Neural progenitor cell (in vitro differentiated cells): ENCODE data around the gene PDIA5. TPM values are rescaled to one million over a fixed set of nuclear protein-coding genes. Genes with fewer than 3 reads are reported as not detected.

Source experiments
- DNase-seq: peaks from one replicate; pipeline ENCODE4 v3.0.0-alpha.2; 2016; ENCODE audit warnings: low spot score
- H2AFZ ChIP-seq: fragments of 200-600 bp; sonication (generic); replicated peaks from 2 replicates; pipeline ENCODE4 v1.6.1; 2016; ENCODE audit warnings: antibody characterized with exemption
- H3F3A ChIP-seq: fragments of 200-600 bp; sonication (generic); 2 replicates; pipeline ENCODE4 v1.6.1; 2016; ENCODE audit warnings: antibody characterized with exemption, low read depth
- H3K27ac ChIP-seq: fragments of 200-600 bp; sonication (generic); 2 replicates; pipeline ENCODE4 v1.5.1; 2016; ENCODE audit warnings: mild to moderate bottlenecking
- H3K27me3 ChIP-seq: fragments of 200-600 bp; sonication (generic); 2 replicates; pipeline ENCODE4 v1.6.1; 2016; ENCODE audit warnings: mild to moderate bottlenecking, moderate library complexity
- H3K36me3 ChIP-seq: fragments of 200-600 bp; sonication (generic); 2 replicates; pipeline ENCODE4 v1.5.1; 2016
- H3K4me1 ChIP-seq: fragments of 200-600 bp; sonication (generic); 2 replicates; pipeline ENCODE4 v1.6.1; 2016; ENCODE audit warnings: mixed run types
- H3K4me2 ChIP-seq: fragments of 200-600 bp; sonication (generic); 2 replicates; pipeline ENCODE4 v1.6.1; 2016
- H3K4me3 ChIP-seq: fragments of 200-600 bp; sonication (generic); 2 replicates; pipeline ENCODE4 v1.5.1; 2016
- H3K79me2 ChIP-seq: fragments of 200-600 bp; sonication (generic); 2 replicates; pipeline ENCODE4 v1.6.1; 2016; ENCODE audit warnings: low read depth
- H3K9ac ChIP-seq: fragments of 200-600 bp; sonication (generic); 2 replicates; pipeline ENCODE4 v1.6.1; 2016
- H3K9me3 ChIP-seq: fragments of 200-600 bp; sonication (generic); 2 replicates; pipeline ENCODE4 v1.5.1; 2016; ENCODE audit warnings: low read depth
- H4K20me1 ChIP-seq: fragments of 200-600 bp; sonication (generic); 2 replicates; pipeline ENCODE4 v1.6.1; 2016; ENCODE audit warnings: low read depth
- H3K27ac Mint-ChIP-seq: 3 replicates; pipeline ENCODE4 v1.8.0; 2021; ENCODE audit warnings: mixed read lengths
- H3K27me3 Mint-ChIP-seq: 2 replicates; pipeline ENCODE4 v1.8.0; 2022; ENCODE audit warnings: low read depth, mild to moderate bottlenecking, inconsistent platforms, moderate library complexity, mixed read lengths; ENCODE audit not compliant: insufficient read depth
- H3K36me3 Mint-ChIP-seq: 3 replicates; pipeline ENCODE4 v1.8.0; 2021; ENCODE audit warnings: mixed read lengths
- H3K4me1 Mint-ChIP-seq: 3 replicates; pipeline ENCODE4 v1.8.0; 2021; ENCODE audit warnings: mixed read lengths
- H3K4me3 Mint-ChIP-seq: 3 replicates; pipeline ENCODE4 v1.8.0; 2021; ENCODE audit warnings: mild to moderate bottlenecking, moderate library complexity, mixed read lengths
- H3K9me3 Mint-ChIP-seq: 3 replicates; pipeline ENCODE4 v1.8.0; 2020; ENCODE audit warnings: mixed read lengths
- CTCF ChIP-seq: fragments of 200-600 bp; sonication (generic); IDR thresholded peaks from 2 replicates; pipeline ENCODE4 v1.5.1; 2017; ENCODE audit warnings: antibody characterized with exemption, mild to moderate bottlenecking
- EZH2 ChIP-seq: fragments of 200-600 bp; sonication (generic); IDR thresholded peaks from 2 replicates; pipeline ENCODE4 v1.6.1; 2017; ENCODE audit warnings: antibody characterized with exemption, mild to moderate bottlenecking, moderate library complexity
- EZH2phosphoT487 ChIP-seq: fragments of 200-600 bp; sonication (generic); IDR thresholded peaks from 2 replicates; pipeline ENCODE4 v1.6.1; 2017; ENCODE audit warnings: antibody characterized with exemption
- total RNA-seq: library from RNA; depleted of rRNA; stranded (reverse); fragments of >200 nt; gene quantifications from 2 replicates; pipeline ENCODE4 v1.2.3, GENCODE V29; 2015; ENCODE audit warnings: low replicate concordance

PDIA5 gene
- total RNA-seq, 1 donor from 2014 or later, result 15.8 TPM

GRCh38 chr3:123098426-123099330 is 31.9 kb downstream of the PDIA5 start:
- peaks cover 7% of the 10 kb centered on the region for H3K4me1 ChIP-seq
- Mint-ChIP-seq H3K36me3 (peaks cover 33% of the 10 kb centered on the region), H3K27me3 (peaks cover 12% of the 10 kb centered on the region), H3K9me3 (no peaks in the 10 kb centered on the region), H3K4me3 (no peak overlapping the region), H3K27ac (peak overlapping the region; percentile 32), H3K4me1 (peaks cover 23% of the 10 kb centered on the region)
- no peaks in the 10 kb centered on the region for H3K9me3 ChIP-seq
- no peaks in the 10 kb centered on the region for H3K27me3 ChIP-seq
- no peaks in the 10 kb centered on the region for H3F3A ChIP-seq
- no peaks in the 10 kb centered on the region for H4K20me1 ChIP-seq
- no peak overlapping the region for H3K9ac ChIP-seq
- no peak overlapping the region for H3K4me3 ChIP-seq
- no peaks in the 10 kb centered on the region for H3K79me2 ChIP-seq
- no peak for DNase-seq
- H3K27ac ChIP-seq, result no peak overlapping the region
- H3K36me3 ChIP-seq, result no peaks in the 10 kb centered on the region
- peak overlapping the region; percentile 13 for H3K4me2 ChIP-seq
- TF ChIP-seq EZH2 (no peak), CTCF (no peak), EZH2phosphoT487 (no peak)
- no peak overlapping the region for H2AFZ ChIP-seq

DNA sequence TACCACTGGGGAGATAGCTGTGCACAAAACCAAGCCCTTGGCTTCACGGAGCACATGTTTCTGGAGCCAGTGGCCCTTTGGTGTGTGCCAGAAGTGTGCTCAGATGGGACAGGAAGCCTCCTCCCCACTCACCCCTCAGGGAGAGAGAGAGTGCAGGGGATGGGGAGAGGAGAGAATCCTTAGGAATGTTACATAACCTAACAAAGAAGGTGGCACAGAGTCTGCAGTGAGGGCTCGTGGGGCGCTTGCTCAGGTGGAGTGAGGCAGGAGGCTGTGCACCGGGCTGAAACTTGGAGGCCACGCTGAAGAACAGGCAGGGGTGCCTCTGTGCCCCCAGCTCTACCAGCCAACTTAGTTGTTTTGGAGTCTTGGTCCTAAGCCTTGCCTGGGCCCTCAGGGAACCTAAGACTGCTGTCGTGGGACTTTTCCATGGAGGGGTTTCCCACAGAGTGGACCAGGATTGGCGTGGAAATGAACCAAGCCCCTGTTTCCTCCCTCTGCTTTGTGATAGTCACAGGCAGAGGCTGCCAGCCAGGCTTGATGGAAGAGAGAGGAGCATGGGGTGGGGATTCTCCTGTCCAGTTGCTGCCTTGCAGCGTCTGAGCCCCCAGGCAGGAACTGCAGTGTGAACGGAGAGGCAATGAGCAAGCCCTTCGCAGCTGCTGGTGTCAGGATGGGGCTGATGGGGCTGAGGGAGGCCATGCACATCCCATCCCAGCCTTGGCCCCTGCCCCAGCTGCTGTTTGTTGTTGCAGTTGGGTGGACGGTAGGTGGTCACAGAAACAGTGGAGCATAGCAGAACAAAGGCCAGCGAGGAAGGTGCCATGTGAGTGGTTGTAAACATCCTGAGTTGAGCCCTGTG is 32.7 kb downstream of the PDIA5 start:
- Histone ChIP-seq H3K4me2 (no peak overlapping the region), H2AFZ (no peak overlapping the region), H3K36me3 (no peaks in the 10 kb centered on the region), H3K27me3 (no peaks in the 10 kb centered on the region), H3K27ac (no peak overlapping the region), H3K9ac (no peak overlapping the region), H4K20me1 (no peaks in the 10 kb centered on the region), H3K4me3 (no peak overlapping the region), H3K4me1 (peaks cover 7% of the 10 kb centered on the region), H3K9me3 (no peaks in the 10 kb centered on the region), H3F3A (no peaks in the 10 kb centered on the region), H3K79me2 (no peaks in the 10 kb centered on the region)
- no peak for DNase-seq
- Mint-ChIP-seq H3K4me1 (peaks cover 19% of the 10 kb centered on the region), H3K36me3 (peaks cover 32% of the 10 kb centered on the region), H3K27ac (no peak overlapping the region), H3K4me3 (no peak overlapping the region), H3K9me3 (no peaks in the 10 kb centered on the region), H3K27me3 (peaks cover 12% of the 10 kb centered on the region)
- TF ChIP-seq EZH2 (no peak), CTCF (no peak), EZH2phosphoT487 (no peak)

DNA sequence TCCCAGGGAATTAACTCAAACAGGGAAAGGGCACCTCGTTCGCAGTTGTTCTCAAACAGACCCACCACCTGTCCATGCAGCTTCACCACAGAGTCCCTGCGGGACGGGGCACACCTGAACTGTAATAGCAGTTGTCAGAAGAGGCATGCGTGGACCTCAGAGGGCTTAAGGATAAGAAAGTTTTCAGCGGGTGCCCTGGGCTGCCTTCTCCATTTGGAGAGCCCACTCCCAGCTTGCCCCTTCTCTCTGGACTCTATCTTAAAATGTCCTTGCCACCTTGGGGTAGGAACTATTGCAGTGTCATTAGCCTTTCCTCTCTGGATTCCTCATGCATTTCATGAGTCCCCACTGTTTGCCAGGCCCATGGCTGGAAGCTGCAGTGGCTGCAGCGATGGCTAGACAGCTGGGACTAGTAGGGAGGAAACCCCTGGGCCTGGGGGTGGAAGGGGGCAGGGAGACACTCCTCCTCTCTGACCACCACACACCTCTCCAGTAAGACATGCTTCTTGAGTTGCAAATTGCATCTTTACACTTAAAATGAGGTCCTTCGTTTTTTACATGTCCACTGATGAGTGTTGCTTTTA is 33.5 kb downstream of the PDIA5 start:
- Histone ChIP-seq H3K27me3 (no peaks in the 10 kb centered on the region), H3K4me2 (no peak overlapping the region), H3K4me3 (no peak overlapping the region), H2AFZ (no peak overlapping the region), H3F3A (no peaks in the 10 kb centered on the region), H3K79me2 (no peaks in the 10 kb centered on the region), H3K36me3 (no peaks in the 10 kb centered on the region), H3K4me1 (peaks cover 7% of the 10 kb centered on the region), H3K27ac (no peak overlapping the region), H3K9ac (no peak overlapping the region), H4K20me1 (no peaks in the 10 kb centered on the region), H3K9me3 (no peaks in the 10 kb centered on the region)
- no peaks in the 10 kb centered on the region for H3K9me3 Mint-ChIP-seq
- no peak overlapping the region for H3K4me3 Mint-ChIP-seq
- no peak overlapping the region for H3K27ac Mint-ChIP-seq
- H3K36me3 Mint-ChIP-seq, result peaks cover 32% of the 10 kb centered on the region
- no peak for DNase-seq
- H3K4me1 Mint-ChIP-seq, result peaks cover 20% of the 10 kb centered on the region
- peaks cover 12% of the 10 kb centered on the region for H3K27me3 Mint-ChIP-seq
- no peak for TF ChIP-seq CTCF
